ENCODE data around the gene RYR2.

GRCh38 chr1:237181743-237182317, 139.8 kb downstream of the RYR2 start:
- TF ChIP-seq, protein P1, sequence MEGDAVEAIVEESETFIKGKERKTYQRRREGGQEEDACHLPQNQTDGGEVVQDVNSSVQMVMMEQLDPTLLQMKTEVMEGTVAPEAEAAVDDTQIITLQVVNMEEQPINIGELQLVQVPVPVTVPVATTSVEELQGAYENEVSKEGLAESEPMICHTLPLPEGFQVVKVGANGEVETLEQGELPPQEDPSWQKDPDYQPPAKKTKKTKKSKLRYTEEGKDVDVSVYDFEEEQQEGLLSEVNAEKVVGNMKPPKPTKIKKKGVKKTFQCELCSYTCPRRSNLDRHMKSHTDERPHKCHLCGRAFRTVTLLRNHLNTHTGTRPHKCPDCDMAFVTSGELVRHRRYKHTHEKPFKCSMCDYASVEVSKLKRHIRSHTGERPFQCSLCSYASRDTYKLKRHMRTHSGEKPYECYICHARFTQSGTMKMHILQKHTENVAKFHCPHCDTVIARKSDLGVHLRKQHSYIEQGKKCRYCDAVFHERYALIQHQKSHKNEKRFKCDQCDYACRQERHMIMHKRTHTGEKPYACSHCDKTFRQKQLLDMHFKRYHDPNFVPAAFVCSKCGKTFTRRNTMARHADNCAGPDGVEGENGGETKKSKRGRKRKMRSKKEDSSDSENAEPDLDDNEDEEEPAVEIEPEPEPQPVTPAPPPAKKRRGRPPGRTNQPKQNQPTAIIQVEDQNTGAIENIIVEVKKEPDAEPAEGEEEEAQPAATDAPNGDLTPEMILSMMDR (IDR thresholded peaks at IDR 0.05) = no peak
- TF ChIP-seq, protein P2, sequence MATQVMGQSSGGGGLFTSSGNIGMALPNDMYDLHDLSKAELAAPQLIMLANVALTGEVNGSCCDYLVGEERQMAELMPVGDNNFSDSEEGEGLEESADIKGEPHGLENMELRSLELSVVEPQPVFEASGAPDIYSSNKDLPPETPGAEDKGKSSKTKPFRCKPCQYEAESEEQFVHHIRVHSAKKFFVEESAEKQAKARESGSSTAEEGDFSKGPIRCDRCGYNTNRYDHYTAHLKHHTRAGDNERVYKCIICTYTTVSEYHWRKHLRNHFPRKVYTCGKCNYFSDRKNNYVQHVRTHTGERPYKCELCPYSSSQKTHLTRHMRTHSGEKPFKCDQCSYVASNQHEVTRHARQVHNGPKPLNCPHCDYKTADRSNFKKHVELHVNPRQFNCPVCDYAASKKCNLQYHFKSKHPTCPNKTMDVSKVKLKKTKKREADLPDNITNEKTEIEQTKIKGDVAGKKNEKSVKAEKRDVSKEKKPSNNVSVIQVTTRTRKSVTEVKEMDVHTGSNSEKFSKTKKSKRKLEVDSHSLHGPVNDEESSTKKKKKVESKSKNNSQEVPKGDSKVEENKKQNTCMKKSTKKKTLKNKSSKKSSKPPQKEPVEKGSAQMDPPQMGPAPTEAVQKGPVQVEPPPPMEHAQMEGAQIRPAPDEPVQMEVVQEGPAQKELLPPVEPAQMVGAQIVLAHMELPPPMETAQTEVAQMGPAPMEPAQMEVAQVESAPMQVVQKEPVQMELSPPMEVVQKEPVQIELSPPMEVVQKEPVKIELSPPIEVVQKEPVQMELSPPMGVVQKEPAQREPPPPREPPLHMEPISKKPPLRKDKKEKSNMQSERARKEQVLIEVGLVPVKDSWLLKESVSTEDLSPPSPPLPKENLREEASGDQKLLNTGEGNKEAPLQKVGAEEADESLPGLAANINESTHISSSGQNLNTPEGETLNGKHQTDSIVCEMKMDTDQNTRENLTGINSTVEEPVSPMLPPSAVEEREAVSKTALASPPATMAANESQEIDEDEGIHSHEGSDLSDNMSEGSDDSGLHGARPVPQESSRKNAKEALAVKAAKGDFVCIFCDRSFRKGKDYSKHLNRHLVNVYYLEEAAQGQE (IDR thresholded peaks at IDR 0.05) = no peak
- no peak for TF ChIP-seq POLR2A (IDR thresholded peaks at IDR 0.05; ENCODE audit: low read length)
- no peak for TF ChIP-seq RAD21 (conservative IDR thresholded peaks at IDR 0.05 in 1 of 2, IDR thresholded peaks at IDR 0.05 in 1 of 2)
- no peak for TF ChIP-seq JUNB (IDR thresholded peaks at IDR 0.05)
- TF ChIP-seq, protein P3, sequence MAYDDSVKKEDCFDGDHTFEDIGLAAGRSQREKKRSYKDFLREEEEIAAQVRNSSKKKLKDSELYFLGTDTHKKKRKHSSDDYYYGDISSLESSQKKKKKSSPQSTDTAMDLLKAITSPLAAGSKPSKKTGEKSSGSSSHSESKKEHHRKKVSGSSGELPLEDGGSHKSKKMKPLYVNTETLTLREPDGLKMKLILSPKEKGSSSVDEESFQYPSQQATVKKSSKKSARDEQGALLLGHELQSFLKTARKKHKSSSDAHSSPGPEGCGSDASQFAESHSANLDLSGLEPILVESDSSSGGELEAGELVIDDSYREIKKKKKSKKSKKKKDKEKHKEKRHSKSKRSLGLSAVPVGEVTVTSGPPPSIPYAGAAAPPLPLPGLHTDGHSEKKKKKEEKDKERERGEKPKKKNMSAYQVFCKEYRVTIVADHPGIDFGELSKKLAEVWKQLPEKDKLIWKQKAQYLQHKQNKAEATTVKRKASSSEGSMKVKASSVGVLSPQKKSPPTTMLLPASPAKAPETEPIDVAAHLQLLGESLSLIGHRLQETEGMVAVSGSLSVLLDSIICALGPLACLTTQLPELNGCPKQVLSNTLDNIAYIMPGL (CRISPR knock-in tag; IDR thresholded peaks at IDR 0.05; ENCODE audit: borderline replicate concordance) = no peak
- TF ChIP-seq KDM1A (IDR thresholded peaks at IDR 0.05; ENCODE audit: low read depth) = no peak
- TF ChIP-seq HDAC2 (IDR thresholded peaks at IDR 0.05) = no peak
- TF ChIP-seq PHF8 (IDR thresholded peaks at IDR 0.05; ENCODE audit: borderline replicate concordance, low read depth) = no peak
- TF ChIP-seq KDM5A (IDR thresholded peaks at IDR 0.05) = no peak
- no peak for TF ChIP-seq ZNF302 (CRISPR knock-in tag; IDR thresholded peaks at IDR 0.05)
- TF ChIP-seq NFE2L2 (conservative IDR thresholded peaks at IDR 0.05; ENCODE audit: low read length) = no peak
- TF ChIP-seq JUN (IDR thresholded peaks at IDR 0.05) = no peak

Measured in A549 (cell line).